Astrocyte of the spinal cord (primary cell): ENCODE data around the gene C1orf116.

ENCODE experiments used
- DNase-seq: peaks from one replicate; pipeline ENCODE4 v3.0.0; 2011; ENCODE audit warnings: low read depth, low spot score
- H3K4me3 ChIP-seq: 2 replicates; pipeline ENCODE4 v1.5.1; 2011; ENCODE audit warnings: low read depth, mild to moderate bottlenecking, low read length, moderate library complexity
- CTCF ChIP-seq: IDR thresholded peaks from 2 replicates; pipeline ENCODE4 v1.5.1; 2012; ENCODE audit warnings: low read depth, mild to moderate bottlenecking, low read length, inconsistent platforms
- in situ Hi-C: cut with HindIII; loops from 2 replicates; pipeline ENCODE4 v1.10.0; 2017; ENCODE audit warnings: low sequenced_read_pairs

The C1orf116 gene

GRCh38 chr1:206987873-206988272 lies 44.7 kb downstream of the C1orf116 start:
- in situ Hi-C loops, result no loop called here
- no peak for DNase-seq
- H3K4me3 ChIP-seq, result no peak overlapping the region
- no peak for TF ChIP-seq CTCF

- H3K4me3 ChIP-seq, result no peak overlapping the region
- no peak for TF ChIP-seq CTCF
- in situ Hi-C loops, result no loop called here
- no peak for DNase-seq
Measured at GRCh38 chr1:206986885-206987284, 45.7 kb downstream of the C1orf116 start.

- no peak overlapping the region for H3K4me3 ChIP-seq
- in situ Hi-C loops, result no loop called here
- TF ChIP-seq CTCF, result no peak
- DNase-seq, result no peak
Measured at GRCh38 chr1:206986402-206986801, 46.2 kb downstream of the C1orf116 start.

- TF ChIP-seq CTCF, result no peak
- no peak for DNase-seq
- no peak overlapping the region for H3K4me3 ChIP-seq
- in situ Hi-C loops, result no loop called here
Measured at GRCh38 chr1:206985162-206985749, 47.3 kb downstream of the C1orf116 start.

DNA sequence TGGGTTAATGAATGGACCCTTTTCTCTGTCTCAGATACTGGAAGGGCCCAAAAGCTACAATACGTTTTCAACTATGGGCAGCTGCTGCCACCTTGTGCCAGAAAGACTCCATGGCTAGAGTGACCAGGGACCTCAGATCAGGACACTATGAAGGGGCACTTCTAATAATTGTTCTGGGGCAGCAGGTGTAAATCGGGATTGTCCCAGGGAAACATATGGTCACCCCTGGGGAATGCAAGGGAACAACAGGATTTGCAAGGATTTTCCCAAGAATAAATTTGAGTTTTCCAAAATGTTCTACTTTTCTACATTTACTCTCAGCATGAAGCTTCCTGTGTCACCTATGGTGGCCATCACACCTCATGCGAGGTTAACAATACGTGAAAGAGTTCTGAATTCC lies 50.3 kb downstream of the C1orf116 start:
- H3K4me3 ChIP-seq, result no peak overlapping the region
- DNase-seq, result peak; percentile 27
- in situ Hi-C loops, result no loop called here
- peak; percentile 64 for TF ChIP-seq CTCF

DNA sequence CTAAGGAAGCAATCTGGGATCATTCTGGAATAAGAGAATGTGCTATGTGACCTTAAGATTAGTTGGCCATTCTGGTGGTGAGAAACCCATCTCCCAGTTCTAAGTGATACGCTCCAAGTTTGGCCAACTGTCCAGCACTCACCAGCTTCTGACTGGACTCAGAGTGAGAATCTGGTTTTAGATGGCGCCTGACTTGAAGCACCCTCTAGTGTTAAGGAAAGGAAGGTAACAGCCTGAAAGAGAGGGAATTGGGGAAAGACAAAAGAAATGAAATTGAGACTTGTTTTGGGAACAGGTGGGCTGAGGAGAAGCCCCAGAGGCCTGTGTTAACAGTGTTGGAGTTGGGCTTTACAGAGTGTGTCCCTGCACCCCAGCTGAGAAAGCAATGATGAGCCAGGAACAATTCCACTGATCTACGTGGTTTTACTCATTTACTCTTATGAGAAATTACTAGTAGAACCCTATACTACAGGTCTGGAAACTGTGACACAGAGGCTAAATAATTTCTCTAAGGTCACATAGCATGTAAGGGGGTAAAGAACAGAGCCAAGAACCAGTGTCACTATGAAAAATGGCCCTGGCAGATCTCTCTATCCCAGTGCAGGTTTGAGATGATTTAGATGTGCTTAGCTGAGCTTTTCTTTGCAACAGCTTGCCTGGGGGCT lies 53.0 kb downstream of the C1orf116 start:
- TF ChIP-seq CTCF, result peak; percentile 72
- in situ Hi-C loops, result no loop called here
- no peak overlapping the region for H3K4me3 ChIP-seq
- peak; percentile 15 for DNase-seq

DNA sequence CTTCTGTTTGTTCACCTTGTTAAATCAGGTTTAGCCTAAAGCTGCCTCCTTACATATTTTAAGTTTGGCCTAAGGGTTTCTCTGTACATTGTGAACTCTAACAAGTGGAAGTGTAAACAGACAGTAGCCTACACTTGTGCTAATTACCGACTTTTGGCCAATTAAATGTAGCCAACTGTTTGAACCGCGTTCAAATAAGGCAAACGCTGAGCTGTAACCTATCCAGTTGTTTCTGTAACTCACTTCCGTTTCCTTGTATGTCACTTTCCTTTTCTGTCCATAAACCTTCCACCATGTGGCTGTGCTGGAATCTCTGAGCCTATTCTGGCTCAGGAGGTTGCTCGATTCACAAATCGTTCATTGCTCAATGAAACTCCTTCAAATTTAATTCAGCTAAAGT lies 54.3 kb downstream of the C1orf116 start:
- no peak for TF ChIP-seq CTCF
- no peak for DNase-seq
- in situ Hi-C loops, result no loop called here
- no peak overlapping the region for H3K4me3 ChIP-seq
